HepG2 (cell line): ENCODE results near the gene ARG2. TPM values are rescaled to one million over a fixed set of nuclear protein-coding genes. Genes with fewer than 3 reads are reported as not detected.

ENCODE experiments used
- CENPX ChIP-seq: sonication (generic); formaldehyde crosslinking; IDR thresholded peaks from 2 replicates; pipeline ENCODE4 v1.9.0; 2021; ENCODE audit warnings: mild to moderate bottlenecking, missing genetic modification reagents, moderate library complexity
- EP300 ChIP-seq, 3 experiments: sonication (generic) in 1 of 3; formaldehyde crosslinking in 1 of 3; IDR thresholded peaks; 2 replicates each; pipeline versions ENCODE4 v1.5.1 to v1.6.1; 2011 to 2020; ENCODE audit warnings: low read depth in 2 of 3, low read length in 2 of 3, borderline replicate concordance in 1 of 3, improper control_type of control experiment in 1 of 3, mild to moderate bottlenecking in 1 of 3, missing genetic modification reagents in 1 of 3, moderate library complexity in 1 of 3
- HHEX ChIP-seq: IDR thresholded peaks from 2 replicates; pipeline ENCODE4 v1.6.1; 2016; ENCODE audit warnings: control low read depth
- JUNB ChIP-seq: sonication (generic); formaldehyde crosslinking; IDR thresholded peaks from 2 replicates; pipeline ENCODE4 v1.8.0; 2022; ENCODE audit warnings: missing genetic modification reagents, mild to moderate bottlenecking, borderline replicate concordance
- KIAA2018 ChIP-seq: sonication (generic); formaldehyde crosslinking; IDR thresholded peaks from 2 replicates; pipeline ENCODE4 v1.5.0; 2020; ENCODE audit warnings: mild to moderate bottlenecking, missing genetic modification reagents, borderline replicate concordance
- MAFK ChIP-seq, 2 experiments: IDR thresholded peaks in 1 of 2; conservative IDR thresholded peaks in 1 of 2; 2 replicates each; pipeline ENCODE4 v1.6.1; 2011; ENCODE audit warnings: improper control_type of control experiment in 2 of 2, low read length in 2 of 2
- NCOR1 ChIP-seq: fragments of 200-600 bp; sonication (generic); IDR thresholded peaks from 2 replicates; pipeline ENCODE4 v1.7.0; 2017; ENCODE audit warnings: antibody characterized with exemption, low read length, borderline replicate concordance
- NFIB ChIP-seq: sonication (generic); formaldehyde crosslinking; IDR thresholded peaks from 2 replicates; pipeline ENCODE4 v1.9.0; 2021; ENCODE audit warnings: missing genetic modification reagents, mild to moderate bottlenecking, borderline replicate concordance
- PHF8 ChIP-seq: sonication (generic); formaldehyde crosslinking; IDR thresholded peaks from 2 replicates; pipeline ENCODE4 v1.5.0; 2020; ENCODE audit warnings: missing genetic modification reagents
- THYN1 ChIP-seq: sonication (generic); formaldehyde crosslinking; IDR thresholded peaks from 2 replicates; pipeline ENCODE4 v1.8.1; 2023; ENCODE audit warnings: low read depth, mild to moderate bottlenecking, moderate library complexity, missing genetic modification reagents, borderline replicate concordance
- TIGD3 ChIP-seq: sonication (generic); formaldehyde crosslinking; IDR thresholded peaks from 2 replicates; pipeline ENCODE4 v1.5.1; 2020; ENCODE audit warnings: mild to moderate bottlenecking, missing genetic modification reagents, borderline replicate concordance
- ZFP91 ChIP-seq: sonication (generic); formaldehyde crosslinking; IDR thresholded peaks from 2 replicates; pipeline ENCODE4 v1.9.0; 2022; ENCODE audit warnings: missing genetic modification reagents, mild to moderate bottlenecking, borderline replicate concordance
- ZNF235 ChIP-seq: sonication (generic); formaldehyde crosslinking; IDR thresholded peaks from 2 replicates; pipeline ENCODE4 v1.8.1; 2023; ENCODE audit warnings: mild to moderate bottlenecking, missing genetic modification reagents, borderline replicate concordance
- ZNF354B ChIP-seq: sonication (generic); formaldehyde crosslinking; IDR thresholded peaks from 2 replicates; pipeline ENCODE4 v1.8.0; 2022; ENCODE audit warnings: mild to moderate bottlenecking, missing genetic modification reagents
- ZNF382 ChIP-seq: sonication (generic); formaldehyde crosslinking; IDR thresholded peaks from 2 replicates; pipeline ENCODE4 v1.5.0; 2020; ENCODE audit warnings: missing genetic modification reagents, mild to moderate bottlenecking, borderline replicate concordance
- ZNF569 ChIP-seq: sonication (generic); formaldehyde crosslinking; IDR thresholded peaks from 2 replicates; pipeline ENCODE4 v1.5.0; 2020; ENCODE audit warnings: mild to moderate bottlenecking, missing genetic modification reagents, moderate library complexity, borderline replicate concordance
- ZNF777 ChIP-seq: sonication (generic); formaldehyde crosslinking; IDR thresholded peaks from 2 replicates; pipeline ENCODE4 v1.4.0; 2020; ENCODE audit warnings: missing genetic modification reagents
- polyA plus RNA-seq, 8 experiments: library from polyadenylated mRNA; depleted of rRNA in 3 of 8; stranded (reverse) in 7 of 8; unstranded in 1 of 8; fragments of >200 nt; fragmentation: Illumina TruSeq in 4 of 8; extraction: Trizol in 4 of 8; gene quantifications; 2 replicates each; pipeline versions ENCODE4 v1.2.1 to v1.2.3, GENCODE V29; 2011 to 2016; ENCODE audit warnings: low read depth in 4 of 8, missing spikeins in 1 of 8, mixed read lengths in 1 of 8; ENCODE audit not compliant: insufficient read depth in 1 of 8
- total RNA-seq, 5 experiments: library from RNA; depleted of rRNA; stranded (reverse); fragments of >200 nt; fragmentation: Illumina TruSeq; extraction: Trizol; gene quantifications; 2 replicates each; pipeline ENCODE4 v1.2.3, GENCODE V29; 2016; ENCODE audit warnings: low read depth in 1 of 5

ARG2 gene
- total and polyA plus RNA-seq, 2 of the 13 experiments (the other 11 are each of a cell fraction or from before 2014, with no cell fraction given), result 37.5 to 73.6 TPM

DNA sequence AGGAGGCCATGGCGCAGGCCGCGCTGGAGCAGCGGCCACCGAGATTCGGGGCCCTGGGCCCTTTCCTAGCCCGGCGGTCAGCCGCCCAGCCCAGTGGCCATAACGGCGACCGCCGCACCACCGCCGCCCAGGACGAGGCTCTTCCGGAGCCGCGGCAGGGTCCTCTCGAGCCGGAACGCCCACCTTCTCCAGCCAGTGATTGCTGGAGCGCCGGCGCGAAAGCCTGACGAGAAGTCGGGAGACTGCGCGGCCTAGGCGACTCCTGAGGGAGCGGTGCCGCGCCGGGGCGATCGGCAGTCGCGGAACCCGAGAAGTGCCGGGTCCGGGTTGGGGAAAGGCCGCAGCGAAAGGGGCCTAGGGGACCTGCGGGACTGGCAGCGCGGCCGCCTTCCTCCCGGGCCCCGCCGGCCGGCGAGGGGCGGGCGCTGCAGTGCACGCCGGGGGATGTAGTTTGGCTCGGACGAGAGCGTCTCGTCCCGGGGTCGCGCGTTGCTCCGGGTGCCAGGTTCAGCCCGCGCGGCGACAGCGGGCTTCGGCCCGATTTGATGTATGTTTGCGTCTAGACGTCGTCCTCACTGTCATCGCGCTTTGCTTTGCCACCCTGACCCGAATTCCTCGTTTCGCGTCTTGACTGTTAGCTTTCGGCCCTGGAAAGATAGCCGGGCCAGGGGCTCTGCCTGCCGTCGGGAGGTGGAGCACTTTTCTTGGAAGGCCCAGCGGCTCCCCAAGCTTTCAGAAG lies 54.9 kb downstream of the ARG2 start, which contains the start of gene VTI1B (continued):
- peak; percentile 85; the same call in 1 of the 2 replicates for TF ChIP-seq ZFP91 (CRISPR knock-in tag)
- TF ChIP-seq MAFK (conservative IDR thresholded peaks at IDR 0.05 in 1 of 2, IDR thresholded peaks at IDR 0.05 in 1 of 2; ENCODE audit: low read length in 2 of 2), result no peak
- TF ChIP-seq ZNF777 (CRISPR knock-in tag), result peak; percentile 81
- TF ChIP-seq TIGD3, result no peak; the same call in 1 of the 2 replicates
- TF ChIP-seq ZNF235 (CRISPR knock-in tag), result 0 out of 2 replicates have a peak, but pooled peaks have one; percentile 79
- no peak for TF ChIP-seq KIAA2018 (CRISPR knock-in tag)
- 0 out of 2 replicates have a peak, but pooled peaks have one; percentile 24 for TF ChIP-seq NCOR1
- TF ChIP-seq THYN1 (CRISPR knock-in tag), result no peak
- no peak for TF ChIP-seq ZNF569 (CRISPR knock-in tag)
- no peak for TF ChIP-seq NFIB (CRISPR knock-in tag)
- peak; percentile 92 for TF ChIP-seq PHF8 (CRISPR knock-in tag)
- TF ChIP-seq CENPX (CRISPR knock-in tag), result no peak
- TF ChIP-seq JUNB (CRISPR knock-in tag), result no peak
- no peak for TF ChIP-seq ZNF354B (CRISPR knock-in tag)
- TF ChIP-seq HHEX, result no peak
- no peak for TF ChIP-seq EP300 (IDR thresholded peaks at IDR 0.05; ENCODE audit: low read depth in 2 of 2, low read length in 2 of 2)
- no peak for TF ChIP-seq EP300 (CRISPR knock-in tag; IDR thresholded peaks at IDR 0.05; ENCODE audit: borderline replicate concordance)
- no peak for TF ChIP-seq ZNF382 (CRISPR knock-in tag)
